ENCODE data around the gene THSD4. TPM values are rescaled to one million over a fixed set of nuclear protein-coding genes. Genes with fewer than 3 reads are reported as not detected.

Gene THSD4
- total RNA-seq, 1 experiment from 2014 or later, result 65.4 TPM

GRCh38 chr15:71785996-71786395, 670.7 kb downstream of the THSD4 start:
- in situ Hi-C loops (cut with HindIII; ENCODE audit: low pct_unique_long_range_greater_than_20kb, low sequenced_read_pairs), result no loop called here
- no TSS peak for BruUV-seq (replicated peaks)
- Histone ChIP-seq H3K4me1 (ENCODE audit: control insufficient read depth, insufficient read depth, low read length) (no peaks in the 10 kb centered on the region), H3K27ac (ENCODE audit: low read length) (no peak overlapping the region), H3K9me3 (ENCODE audit: control insufficient read depth, insufficient read depth, low read depth, low read length) (no peaks in the 10 kb centered on the region), H3K4me3 (ENCODE audit: low read depth in 2 of 2, low read length in 2 of 2) (no peak overlapping the region), H3K27me3 (ENCODE audit: control insufficient read depth, insufficient read depth, low read length) (no peaks in the 10 kb centered on the region), H3K36me3 (ENCODE audit: control insufficient read depth, insufficient read depth, low read length) (no peaks in the 10 kb centered on the region)
- DNase-seq (ENCODE audit: low read depth, low spot score), result no peak
- intact Hi-C loops (cut with micrococcal nuclease; ENCODE audit: unreplicated experiment), result no loop called here
- TF ChIP-seq TCF7L2 (IDR thresholded peaks at IDR 0.05; ENCODE audit: low read depth, low read length), result no peak
- TF ChIP-seq REST (IDR thresholded peaks at IDR 0.05; ENCODE audit: insufficient read depth in 1 of 2, low read depth in 2 of 2, low read length in 1 of 2), result no peak
- no peak for TF ChIP-seq POLR2AphosphoS5 (IDR thresholded peaks at IDR 0.05; ENCODE audit: low read depth, low read length)
- no peak for TF ChIP-seq CTCF (IDR thresholded peaks at IDR 0.05)
- TF ChIP-seq SIN3A (IDR thresholded peaks at IDR 0.05; ENCODE audit: borderline replicate concordance, insufficient read depth, low read depth, low read length), result no peak
- ChIA-PET POLR2A (no interaction called here), CTCF (no interaction called here)
- ATAC-seq, result no peak

GRCh38 chr15:71786673-71787072, 671.4 kb downstream of the THSD4 start:
- Histone ChIP-seq H3K4me3 (ENCODE audit: low read depth in 2 of 2, low read length in 2 of 2) (no peak overlapping the region), H3K9me3 (ENCODE audit: control insufficient read depth, insufficient read depth, low read depth, low read length) (no peaks in the 10 kb centered on the region), H3K27me3 (ENCODE audit: control insufficient read depth, insufficient read depth, low read length) (no peaks in the 10 kb centered on the region), H3K27ac (ENCODE audit: low read length) (no peak overlapping the region), H3K36me3 (ENCODE audit: control insufficient read depth, insufficient read depth, low read length) (no peaks in the 10 kb centered on the region), H3K4me1 (ENCODE audit: control insufficient read depth, insufficient read depth, low read length) (no peaks in the 10 kb centered on the region)
- intact Hi-C loops (cut with micrococcal nuclease; ENCODE audit: unreplicated experiment), result no loop called here
- TF ChIP-seq TCF7L2 (IDR thresholded peaks at IDR 0.05; ENCODE audit: low read depth, low read length), result no peak
- no peak for TF ChIP-seq POLR2AphosphoS5 (IDR thresholded peaks at IDR 0.05; ENCODE audit: low read depth, low read length)
- no peak for TF ChIP-seq SIN3A (IDR thresholded peaks at IDR 0.05; ENCODE audit: borderline replicate concordance, insufficient read depth, low read depth, low read length)
- TF ChIP-seq REST (IDR thresholded peaks at IDR 0.05; ENCODE audit: insufficient read depth in 1 of 2, low read depth in 2 of 2, low read length in 1 of 2), result no peak
- no peak for TF ChIP-seq CTCF (IDR thresholded peaks at IDR 0.05)
- DNase-seq (ENCODE audit: low read depth, low spot score) (no peak), ATAC-seq (no peak)
- in situ Hi-C loops (cut with HindIII; ENCODE audit: low pct_unique_long_range_greater_than_20kb, low sequenced_read_pairs), result no loop called here
- ChIA-PET POLR2A (no interaction called here), CTCF (no interaction called here)
- no TSS peak for BruUV-seq (replicated peaks)
